ENCODE measurements around the gene KDM2A. TPM values are rescaled to one million over a fixed set of nuclear protein-coding genes. Genes with fewer than 3 reads are reported as not detected.

Gene KDM2A
- total and polyA plus RNA-seq, 2 donors (not counting 3 experiments of a cell fraction or from before 2014, with no cell fraction given) = 72.2 to 79.5 TPM

- dilution Hi-C loops (cut with MboI; ENCODE audit: extremely low pct_ligation_motif_present, low sequenced_read_pairs) (no loop called here), intact Hi-C loops (cut with micrococcal nuclease) (loop anchor here (2.0 kb wide), 1 partner anchor 14 kb away; the partner anchor contains the start of gene SSH3)
- H3K4me2 ChIP-seq (ENCODE audit: insufficient read depth, low read length) = peak within 1 kb of the TSS; percentile 60
- peak within 1 kb of the TSS; percentile 57 to 65 (median 60) for H3K4me3 ChIP-seq (replicated peaks in 1 of 3; ENCODE audit: insufficient read depth in 1 of 3, low read depth in 1 of 3, low read length in 3 of 3)
- peaks cover 0 to 21% of the 10 kb centered on the region in 2 experiments for H3K36me3 ChIP-seq (ENCODE audit: control insufficient read depth in 2 of 2, extremely low read depth in 1 of 2, insufficient read depth in 2 of 2, low read length in 2 of 2)
- ChIA-PET CTCF (interaction anchor here (1.2 to 3.0 kb wide), 12 partner anchors 10 to 67 kb away, joined by 3 to 32 read pairs (median 6); partner anchors contain the start of genes GRK2 and SSH3), POLR2A (interaction anchor here (2.5 kb wide), 1 partner anchor 12 kb away, joined by 9 read pairs; no protein-coding TSS in a partner anchor)
- peaks cover 23% of the 10 kb centered on the region for H3K79me2 ChIP-seq (ENCODE audit: control insufficient read depth, insufficient read depth, low read length)
- H2AFZ ChIP-seq (ENCODE audit: low read depth, low read length) = peak within 1 kb of the TSS; percentile 43
- no peaks in the 10 kb centered on the region for H4K20me1 ChIP-seq (replicated peaks; ENCODE audit: control insufficient read depth, extremely low read depth, insufficient read depth, low read length)
- H3K9me3 ChIP-seq (replicated peaks; ENCODE audit: control insufficient read depth, insufficient read depth, low read length) = no peaks in the 10 kb centered on the region
- FAIRE-seq = no peak
- no peaks in the 10 kb centered on the region for H3K27me3 ChIP-seq (ENCODE audit: control insufficient read depth in 2 of 2, insufficient read depth in 2 of 2, low read length in 2 of 2)
- no peak for TF ChIP-seq EZH2 (IDR thresholded peaks at IDR 0.05; ENCODE audit: borderline replicate concordance, low read depth, low read length, severe bottlenecking)
- no peak for TF ChIP-seq FOS (IDR thresholded peaks at IDR 0.05; ENCODE audit: borderline replicate concordance, insufficient read depth, low read length)
- TF ChIP-seq JUN (IDR thresholded peaks at IDR 0.05; ENCODE audit: borderline replicate concordance, insufficient read depth, insufficient read length, low read depth) = no peak
- H3K4me1 ChIP-seq (ENCODE audit: control insufficient read depth, extremely low read depth, insufficient read depth, low read length) = peaks cover 22% of the 10 kb centered on the region
- BruUV-seq (replicated peaks) = no TSS peak
- DNase-seq (ENCODE audit: low read depth, low spot score) = no peak
- H3K9me1 ChIP-seq (replicated peaks; ENCODE audit: control insufficient read depth, extremely low read depth, insufficient read depth, low read length) = no peaks in the 10 kb centered on the region
- peak within 1 kb of the TSS; percentile 25 for H3K9ac ChIP-seq (replicated peaks; ENCODE audit: extremely low read depth, insufficient read depth, low read length)
- H3K27ac ChIP-seq (ENCODE audit: insufficient read depth, low read depth, low read length) = peak within 1 kb of the TSS; percentile 61
Measured at GRCh38 chr11:67289226-67289650, 170.2 kb downstream of the KDM2A start, which contains the start of gene ANKRD13D. Gene ANKRD13D, plus strand, starts transcription at chr11:67289303. Its CDS starts 158 bp downstream, at chr11:67289461.

GRCh38 chr11:67289651-67290479 is 170.8 kb downstream of the KDM2A start:
- Histone ChIP-seq H3K27me3 (ENCODE audit: control insufficient read depth in 2 of 2, insufficient read depth in 2 of 2, low read length in 2 of 2) (no peaks in the 10 kb centered on the region), H2AFZ (ENCODE audit: low read depth, low read length) (peak overlapping the region; percentile 17), H3K4me3 (replicated peaks in 1 of 3; ENCODE audit: insufficient read depth in 1 of 3, low read depth in 1 of 3, low read length in 3 of 3) (peak overlapping the region; percentile 57 to 65 (median 60)), H3K4me1 (ENCODE audit: control insufficient read depth, extremely low read depth, insufficient read depth, low read length) (peaks cover 22% of the 10 kb centered on the region), H4K20me1 (replicated peaks; ENCODE audit: control insufficient read depth, extremely low read depth, insufficient read depth, low read length) (no peaks in the 10 kb centered on the region), H3K27ac (ENCODE audit: insufficient read depth, low read depth, low read length) (peak overlapping the region; percentile 11), H3K9me1 (replicated peaks; ENCODE audit: control insufficient read depth, extremely low read depth, insufficient read depth, low read length) (no peaks in the 10 kb centered on the region), H3K9me3 (replicated peaks; ENCODE audit: control insufficient read depth, insufficient read depth, low read length) (no peaks in the 10 kb centered on the region), H3K4me2 (ENCODE audit: insufficient read depth, low read length) (peak overlapping the region; percentile 50), H3K36me3 (ENCODE audit: control insufficient read depth in 2 of 2, extremely low read depth in 1 of 2, insufficient read depth in 2 of 2, low read length in 2 of 2) (peaks cover 1 to 17% of the 10 kb centered on the region in 2 experiments), H3K9ac (replicated peaks; ENCODE audit: extremely low read depth, insufficient read depth, low read length) (peak overlapping the region; percentile 17), H3K79me2 (ENCODE audit: control insufficient read depth, insufficient read depth, low read length) (peaks cover 24% of the 10 kb centered on the region)
- peak; percentile 24 for FAIRE-seq
- dilution Hi-C loops (cut with MboI; ENCODE audit: extremely low pct_ligation_motif_present, low sequenced_read_pairs) (no loop called here), intact Hi-C loops (cut with micrococcal nuclease) (loop anchor here (2.0 kb wide), 1 partner anchor 13 kb away; the partner anchor contains the start of gene SSH3)
- CTCF ChIA-PET = interaction anchor here (1.3 to 3.0 kb wide), 8 partner anchors 12 to 66 kb away, joined by 3 to 32 read pairs (median 7); partner anchors contain the start of gene SSH3
- TF ChIP-seq JUN (IDR thresholded peaks at IDR 0.05; ENCODE audit: borderline replicate concordance, insufficient read depth, insufficient read length, low read depth) (no peak), EZH2 (IDR thresholded peaks at IDR 0.05; ENCODE audit: borderline replicate concordance, low read depth, low read length, severe bottlenecking) (no peak), FOS (IDR thresholded peaks at IDR 0.05; ENCODE audit: borderline replicate concordance, insufficient read depth, low read length) (no peak), MAX (IDR thresholded peaks at IDR 0.05; ENCODE audit: insufficient read depth, insufficient read length) (no peak)
- no TSS peak for BruUV-seq (replicated peaks)
- peak; percentile 19 for DNase-seq (ENCODE audit: low read depth, low spot score)
- POLR2A ChIA-PET = interaction anchor here (2.5 kb wide), 1 partner anchor 12 kb away, joined by 9 read pairs; no protein-coding TSS in a partner anchor
